GM19328 (cell line): Measurements from ENCODE around the gene GPR42.

ENCODE experiments used
- ATAC-seq: cut with Tn5 transposase; IDR thresholded peaks from one replicate; pipeline ENCODE4 v1.9.1; 2021; ENCODE audit warnings: mild to moderate bottlenecking, moderate library complexity; ENCODE audit not compliant: unreplicated experiment

The GPR42 gene

GRCh38 chr19:35417713-35418534 is 47.1 kb downstream of the GPR42 start:
- ATAC-seq: no peak

GRCh38 chr19:35419046-35419445 is 48.2 kb downstream of the GPR42 start:
- ATAC-seq: no peak

- ATAC-seq: no peak
Observed at GRCh38 chr19:35419805-35420204, 48.9 kb downstream of the GPR42 start.

GRCh38 chr19:35421362-35421761 is 50.5 kb downstream of the GPR42 start:
- ATAC-seq: no peak
